Activated T-helper 1 cell treated with Interleukin-2 at 50 U/mL for 16 hours (primary cell): Measurements from ENCODE around the gene ATP5PO.
"Not testable (repeated sequence)": the region's sequence is repeated elsewhere in the genome, so short reads cannot be mapped to it uniquely, and the experiment has no call there.

Source experiments
- DNase-seq: peaks from one replicate; pipeline ENCODE4 v3.0.0-alpha.2; 2020; ENCODE audit warnings: low read depth

Gene ATP5PO

GRCh38 chr21:33867868-33868267 lies 47.7 kb downstream of the ATP5PO start:
- DNase-seq = not testable (repeated sequence)

GRCh38 chr21:33866826-33867225 lies 48.8 kb downstream of the ATP5PO start:
- no peak for DNase-seq

GRCh38 chr21:33865996-33866575 lies 49.5 kb downstream of the ATP5PO start:
- DNase-seq = no peak

- no peak for DNase-seq
These were observed 50.4 kb downstream of the ATP5PO start for GRCh38 chr21:33865176-33865575.

- DNase-seq = no peak
These were observed 51.5 kb downstream of the ATP5PO start for GRCh38 chr21:33864150-33864549.

GRCh38 chr21:33863191-33863590 lies 52.4 kb downstream of the ATP5PO start:
- DNase-seq = not testable (repeated sequence)

GRCh38 chr21:33861125-33861524 lies 54.5 kb downstream of the ATP5PO start:
- no peak for DNase-seq

GRCh38 chr21:33860332-33860879 lies 55.2 kb downstream of the ATP5PO start:
- no peak for DNase-seq

- no peak for DNase-seq
These were observed 56.1 kb downstream of the ATP5PO start for GRCh38 chr21:33859373-33860102.

GRCh38 chr21:33858667-33859372 lies 56.8 kb downstream of the ATP5PO start:
- no peak for DNase-seq

GRCh38 chr21:33857846-33858666 lies 57.5 kb downstream of the ATP5PO start:
- no peak for DNase-seq

- no peak for DNase-seq
These were observed 58.6 kb downstream of the ATP5PO start for GRCh38 chr21:33856893-33857527.

- DNase-seq = no peak
These were observed 60.4 kb downstream of the ATP5PO start for GRCh38 chr21:33855190-33855589.

- DNase-seq = no peak
These were observed 61.0 kb downstream of the ATP5PO start for GRCh38 chr21:33854604-33855003.
